ENCODE measurements around the gene ICAM3.

DNA sequence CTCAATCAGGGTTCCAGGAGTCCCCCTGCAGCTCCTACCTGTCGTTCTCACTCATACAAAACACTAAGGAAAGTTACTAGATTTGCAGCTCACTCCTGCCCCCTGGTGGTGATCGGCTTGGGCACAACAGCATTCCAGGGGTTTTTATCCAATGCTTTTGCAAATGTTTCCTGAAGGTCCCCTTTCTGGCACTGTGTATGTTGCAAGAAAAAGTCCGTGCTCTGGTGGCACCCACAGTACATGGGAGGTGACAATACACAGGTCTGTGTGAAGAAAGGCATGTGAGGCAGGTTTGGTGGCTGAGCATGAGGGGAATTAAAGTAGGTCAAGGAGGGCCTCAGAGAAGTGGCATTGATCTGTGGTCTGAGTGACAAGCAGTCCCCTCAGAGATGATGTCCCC lies 49.5 kb upstream of the ICAM3 start:
- TF ChIP-seq, protein P1, sequence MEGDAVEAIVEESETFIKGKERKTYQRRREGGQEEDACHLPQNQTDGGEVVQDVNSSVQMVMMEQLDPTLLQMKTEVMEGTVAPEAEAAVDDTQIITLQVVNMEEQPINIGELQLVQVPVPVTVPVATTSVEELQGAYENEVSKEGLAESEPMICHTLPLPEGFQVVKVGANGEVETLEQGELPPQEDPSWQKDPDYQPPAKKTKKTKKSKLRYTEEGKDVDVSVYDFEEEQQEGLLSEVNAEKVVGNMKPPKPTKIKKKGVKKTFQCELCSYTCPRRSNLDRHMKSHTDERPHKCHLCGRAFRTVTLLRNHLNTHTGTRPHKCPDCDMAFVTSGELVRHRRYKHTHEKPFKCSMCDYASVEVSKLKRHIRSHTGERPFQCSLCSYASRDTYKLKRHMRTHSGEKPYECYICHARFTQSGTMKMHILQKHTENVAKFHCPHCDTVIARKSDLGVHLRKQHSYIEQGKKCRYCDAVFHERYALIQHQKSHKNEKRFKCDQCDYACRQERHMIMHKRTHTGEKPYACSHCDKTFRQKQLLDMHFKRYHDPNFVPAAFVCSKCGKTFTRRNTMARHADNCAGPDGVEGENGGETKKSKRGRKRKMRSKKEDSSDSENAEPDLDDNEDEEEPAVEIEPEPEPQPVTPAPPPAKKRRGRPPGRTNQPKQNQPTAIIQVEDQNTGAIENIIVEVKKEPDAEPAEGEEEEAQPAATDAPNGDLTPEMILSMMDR (IDR thresholded peaks at IDR 0.05; ENCODE audit: low read depth, low read length, poor library complexity, severe bottlenecking): peak; percentile 99
- no peak for TF ChIP-seq EZH2phosphoT487 (IDR thresholded peaks at IDR 0.05; ENCODE audit: borderline replicate concordance, low read length)
